Measurements from ENCODE around the gene RHOT2. TPM values are rescaled to one million over a fixed set of nuclear protein-coding genes. Genes with fewer than 3 reads are reported as not detected.

Gene RHOT2
- polyA plus RNA-seq, 1 donor (not counting 4 experiments of a cell fraction or from before 2014, with no cell fraction given) = 58.7 TPM

DNA sequence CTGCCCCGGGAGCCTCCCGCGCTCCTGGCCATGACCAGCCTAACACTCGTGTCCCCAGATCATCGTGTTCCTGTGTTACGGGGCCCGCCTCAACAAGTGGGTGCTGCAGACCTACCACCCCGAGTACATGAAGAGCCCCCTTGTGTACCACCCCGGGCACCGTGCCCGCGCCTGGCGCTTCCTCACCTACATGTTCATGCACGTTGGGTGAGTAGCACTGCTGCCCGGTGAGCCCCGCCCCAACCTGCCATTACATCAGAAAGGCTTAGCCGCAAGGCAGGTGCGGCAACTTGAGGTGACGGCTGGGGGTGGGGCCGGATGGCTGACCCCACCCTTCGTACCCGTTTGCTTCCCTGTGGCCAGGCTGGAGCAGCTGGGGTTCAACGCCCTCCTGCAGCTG is 9.0 kb downstream of the RHOT2 start:
- no peaks in the 10 kb centered on the region for H3K9me1 ChIP-seq (ENCODE audit: control insufficient read depth, extremely low read depth, insufficient read depth, low read length)
- peak overlapping the region; percentile 79 for H3K4me2 ChIP-seq (ENCODE audit: control insufficient read depth, extremely low read depth, insufficient read depth, low read depth, low read length)
- H3K27me3 ChIP-seq (ENCODE audit: control insufficient read depth, extremely low read depth, insufficient read depth, low read length) = no peaks in the 10 kb centered on the region
- no peak overlapping the region for H2AFZ ChIP-seq (ENCODE audit: control insufficient read depth, low read length)
- H3K4me3 ChIP-seq (ENCODE audit: control insufficient read depth in 2 of 3, extremely low read depth in 1 of 3, insufficient read depth in 2 of 3, low read depth in 1 of 3, low read length in 3 of 3) = peak overlapping the region in 1 of 3 experiments; percentile 37
- H3K27ac ChIP-seq (ENCODE audit: control insufficient read depth, insufficient read depth, low read length) = peak overlapping the region; percentile 47
- peaks cover 12% of the 10 kb centered on the region for H3K79me2 ChIP-seq (ENCODE audit: control insufficient read depth, insufficient read depth, low read length)
- H3K4me1 ChIP-seq (ENCODE audit: control insufficient read depth, extremely low read depth, insufficient read depth, low read length) = peaks cover 32% of the 10 kb centered on the region
- H3K9ac ChIP-seq (ENCODE audit: control insufficient read depth, extremely low read depth, insufficient read depth, low read length) = peak overlapping the region; percentile 47
- FAIRE-seq = peak; percentile 91
- DNase-seq (ENCODE audit: low read depth, low spot score) = peak; percentile 87
- dilution Hi-C loops (cut with MboI; ENCODE audit: extremely low pct_ligation_motif_present, low sequenced_read_pairs) = no loop called here
- peaks cover 10% of the 10 kb centered on the region for H4K20me1 ChIP-seq (ENCODE audit: control insufficient read depth, extremely low read depth, insufficient read depth, low read length)
- no peak for TF ChIP-seq EZH2 (IDR thresholded peaks at IDR 0.05; ENCODE audit: low read length)
- TF ChIP-seq, protein P1, sequence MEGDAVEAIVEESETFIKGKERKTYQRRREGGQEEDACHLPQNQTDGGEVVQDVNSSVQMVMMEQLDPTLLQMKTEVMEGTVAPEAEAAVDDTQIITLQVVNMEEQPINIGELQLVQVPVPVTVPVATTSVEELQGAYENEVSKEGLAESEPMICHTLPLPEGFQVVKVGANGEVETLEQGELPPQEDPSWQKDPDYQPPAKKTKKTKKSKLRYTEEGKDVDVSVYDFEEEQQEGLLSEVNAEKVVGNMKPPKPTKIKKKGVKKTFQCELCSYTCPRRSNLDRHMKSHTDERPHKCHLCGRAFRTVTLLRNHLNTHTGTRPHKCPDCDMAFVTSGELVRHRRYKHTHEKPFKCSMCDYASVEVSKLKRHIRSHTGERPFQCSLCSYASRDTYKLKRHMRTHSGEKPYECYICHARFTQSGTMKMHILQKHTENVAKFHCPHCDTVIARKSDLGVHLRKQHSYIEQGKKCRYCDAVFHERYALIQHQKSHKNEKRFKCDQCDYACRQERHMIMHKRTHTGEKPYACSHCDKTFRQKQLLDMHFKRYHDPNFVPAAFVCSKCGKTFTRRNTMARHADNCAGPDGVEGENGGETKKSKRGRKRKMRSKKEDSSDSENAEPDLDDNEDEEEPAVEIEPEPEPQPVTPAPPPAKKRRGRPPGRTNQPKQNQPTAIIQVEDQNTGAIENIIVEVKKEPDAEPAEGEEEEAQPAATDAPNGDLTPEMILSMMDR (optimal IDR thresholded peaks at IDR 0.05 in 1 of 3, IDR thresholded peaks at IDR 0.05 in 1 of 3, conservative IDR thresholded peaks at IDR 0.05 in 1 of 3; ENCODE audit: extremely low read depth in 1 of 3, insufficient read depth in 2 of 3, low read length in 3 of 3) = no peak
- peaks cover 11 to 22% of the 10 kb centered on the region in 2 experiments for H3K36me3 ChIP-seq (ENCODE audit: control insufficient read depth in 2 of 2, extremely low read depth in 1 of 2, insufficient read depth in 2 of 2, low read length in 2 of 2)
- no peaks in the 10 kb centered on the region for H3K9me3 ChIP-seq (ENCODE audit: control insufficient read depth, low read depth, low read length)

DNA sequence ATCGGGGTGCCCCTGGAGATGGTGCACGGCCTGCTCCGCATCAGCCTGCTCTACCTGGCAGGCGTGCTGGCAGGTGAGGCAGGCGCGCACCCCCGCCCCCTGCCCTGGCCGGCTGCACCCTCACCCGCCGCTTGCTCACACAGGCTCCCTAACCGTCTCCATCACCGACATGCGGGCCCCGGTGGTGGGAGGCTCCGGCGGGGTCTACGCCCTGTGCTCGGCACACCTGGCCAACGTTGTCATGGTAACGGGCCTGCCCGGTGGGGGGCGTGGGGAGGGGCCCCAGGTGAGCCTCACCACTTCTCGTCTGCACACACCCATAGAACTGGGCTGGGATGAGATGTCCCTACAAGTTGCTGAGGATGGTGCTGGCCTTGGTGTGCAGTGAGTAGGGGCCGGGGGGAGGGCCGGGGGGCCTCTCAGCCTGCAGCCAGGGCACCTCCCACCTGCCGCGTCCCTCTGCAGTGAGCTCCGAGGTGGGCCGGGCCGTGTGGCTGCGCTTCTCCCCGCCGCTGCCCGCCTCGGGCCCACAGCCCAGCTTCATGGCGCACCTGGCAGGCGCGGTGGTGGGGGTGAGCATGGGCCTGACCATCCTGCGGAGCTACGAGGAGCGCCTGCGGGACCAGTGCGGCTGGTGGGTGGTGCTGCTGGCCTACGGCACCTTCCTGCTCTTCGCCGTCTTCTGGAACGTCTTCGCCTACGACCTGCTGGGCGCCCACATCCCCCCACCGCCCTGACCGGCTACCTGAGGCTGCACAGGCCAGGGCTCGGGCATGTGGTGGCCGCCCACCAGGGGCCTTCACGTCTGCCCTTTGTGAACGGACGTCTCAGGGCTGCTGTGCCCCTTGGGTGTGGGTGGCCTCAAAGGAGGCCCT is 9.6 kb downstream of the RHOT2 start:
- DNase-seq (ENCODE audit: low read depth, low spot score) = no peak
- Histone ChIP-seq H3K79me2 (ENCODE audit: control insufficient read depth, insufficient read depth, low read length) (peaks cover 19% of the 10 kb centered on the region), H4K20me1 (ENCODE audit: control insufficient read depth, extremely low read depth, insufficient read depth, low read length) (peaks cover 16% of the 10 kb centered on the region), H3K27ac (ENCODE audit: control insufficient read depth, insufficient read depth, low read length) (peak overlapping the region; percentile 14), H3K4me1 (ENCODE audit: control insufficient read depth, extremely low read depth, insufficient read depth, low read length) (peaks cover 36% of the 10 kb centered on the region), H3K4me2 (ENCODE audit: control insufficient read depth, extremely low read depth, insufficient read depth, low read depth, low read length) (peak overlapping the region; percentile 79), H3K9ac (ENCODE audit: control insufficient read depth, extremely low read depth, insufficient read depth, low read length) (peak overlapping the region; percentile 47), H3K27me3 (ENCODE audit: control insufficient read depth, extremely low read depth, insufficient read depth, low read length) (no peaks in the 10 kb centered on the region), H3K36me3 (ENCODE audit: control insufficient read depth in 2 of 2, extremely low read depth in 1 of 2, insufficient read depth in 2 of 2, low read length in 2 of 2) (peaks cover 13 to 22% of the 10 kb centered on the region in 2 experiments), H3K4me3 (ENCODE audit: control insufficient read depth in 2 of 3, extremely low read depth in 1 of 3, insufficient read depth in 2 of 3, low read depth in 1 of 3, low read length in 3 of 3) (peak overlapping the region in 1 of 3 experiments; percentile 37), H3K9me3 (ENCODE audit: control insufficient read depth, low read depth, low read length) (no peaks in the 10 kb centered on the region), H3K9me1 (ENCODE audit: control insufficient read depth, extremely low read depth, insufficient read depth, low read length) (no peaks in the 10 kb centered on the region), H2AFZ (ENCODE audit: control insufficient read depth, low read length) (no peak overlapping the region)
- dilution Hi-C loops (cut with MboI; ENCODE audit: extremely low pct_ligation_motif_present, low sequenced_read_pairs) = no loop called here
- TF ChIP-seq, protein P1 (optimal IDR thresholded peaks at IDR 0.05 in 1 of 3, IDR thresholded peaks at IDR 0.05 in 1 of 3, conservative IDR thresholded peaks at IDR 0.05 in 1 of 3; ENCODE audit: extremely low read depth in 1 of 3, insufficient read depth in 2 of 3, low read length in 3 of 3) = no peak
- no peak for TF ChIP-seq EZH2 (IDR thresholded peaks at IDR 0.05; ENCODE audit: low read length)
- FAIRE-seq = no peak

All from keratinocyte (primary cell).